OCI-LY3 (cell line): ENCODE data around the gene MFSD2A.
"Not testable (repeated sequence)": the region's sequence is repeated elsewhere in the genome, so short reads cannot be mapped to it uniquely, and the experiment has no call there.

Source experiments
- H2AFZ ChIP-seq: fragments of 200-600, 300-600 bp; shearing (Covaris generic); 2 replicates; pipeline ENCODE4 v1.6.0; 2014; ENCODE audit warnings: antibody characterized with exemption, low read depth, low read length
- H3K27ac ChIP-seq: fragments of 200-600, 300-600 bp; sonication (generic); 2 replicates; pipeline ENCODE4 v1.5.1; 2014; ENCODE audit warnings: mild to moderate bottlenecking, low read length, moderate library complexity, mixed read lengths
- H3K27me3 ChIP-seq: fragments of 200-600, 300-600 bp; sonication (generic); 2 replicates; pipeline ENCODE4 v1.6.1; 2014; ENCODE audit warnings: low read depth, low read length, mixed read lengths
- H3K36me3 ChIP-seq: fragments of 200-600, 300-600 bp; sonication (generic); replicated peaks from 2 replicates; pipeline ENCODE3; 2014; ENCODE audit warnings: low read depth, low read length, mixed read lengths
- H3K4me1 ChIP-seq: fragments of 300-600, 200-600 bp; sonication (generic); 2 replicates; pipeline ENCODE4 v1.6.1; 2014; ENCODE audit warnings: low read length, mixed read lengths
- H3K4me2 ChIP-seq: fragments of 200-600, 300-600 bp; sonication (generic); 2 replicates; pipeline ENCODE4 v1.6.1; 2014; ENCODE audit warnings: low read length, mixed read lengths
- H3K4me3 ChIP-seq: fragments of 300-600, 200-600 bp; sonication (generic); 2 replicates; pipeline ENCODE4 v1.5.1; 2014; ENCODE audit warnings: antibody characterized with exemption, mild to moderate bottlenecking, low read length, moderate library complexity
- H3K79me2 ChIP-seq: fragments of 300-600, 200-600 bp; shearing (Covaris generic); 2 replicates; pipeline ENCODE4 v1.6.1; 2014; ENCODE audit warnings: mild to moderate bottlenecking, low read length, mixed read lengths
- H3K9ac ChIP-seq: fragments of 300-600, 200-600 bp; shearing (Covaris generic); 2 replicates; pipeline ENCODE4 v1.6.0; 2014; ENCODE audit warnings: mild to moderate bottlenecking, low read length, moderate library complexity
- H3K9me3 ChIP-seq: fragments of 200-600, 300-600 bp; shearing (Covaris generic); 2 replicates; pipeline ENCODE4 v1.6.1; 2014; ENCODE audit warnings: low read length, mixed read lengths; ENCODE audit not compliant: insufficient read depth
- H4K20me1 ChIP-seq: fragments of 200-600, 300-600 bp; sonication (generic); 2 replicates; pipeline ENCODE4 v1.6.1; 2016; ENCODE audit warnings: low read length, mixed read lengths; ENCODE audit not compliant: insufficient read depth
- CTCF ChIP-seq: fragments of 200-600, 300-600 bp; sonication (generic); IDR thresholded peaks from 2 replicates; pipeline ENCODE4 v1.5.1; 2014; ENCODE audit warnings: antibody characterized with exemption, low read length, low read depth
- EZH2phosphoT487 ChIP-seq: fragments of 200-600 bp; shearing (Covaris generic); IDR thresholded peaks from 2 replicates; pipeline ENCODE4 v1.6.1; 2018; ENCODE audit warnings: antibody characterized with exemption, mixed run types, low read depth

The MFSD2A gene

GRCh38 chr1:40004857-40005256 lies 49.9 kb downstream of the MFSD2A start:
- Histone ChIP-seq H3K9ac (no peak overlapping the region), H3K27ac (no peak overlapping the region), H3K4me1 (peaks cover 41% of the 10 kb centered on the region), H3K36me3 (no peaks in the 10 kb centered on the region), H3K4me2 (no peak overlapping the region), H2AFZ (no peak overlapping the region), H3K4me3 (no peak overlapping the region), H3K79me2 (no peaks in the 10 kb centered on the region), H3K27me3 (no peaks in the 10 kb centered on the region), H3K9me3 (peaks cover 5% of the 10 kb centered on the region; the same call in 1 of the 2 replicates), H4K20me1 (no peaks in the 10 kb centered on the region)
- TF ChIP-seq EZH2phosphoT487: no peak
- no peak for TF ChIP-seq CTCF

- H3K4me3 ChIP-seq, H3K36me3 ChIP-seq, H3K4me2 ChIP-seq, H3K27ac ChIP-seq, H3K79me2 ChIP-seq, H2AFZ ChIP-seq, H3K27me3 ChIP-seq, H4K20me1 ChIP-seq, H3K9me3 ChIP-seq, H3K9ac ChIP-seq: not testable (repeated sequence)
- H3K4me1 ChIP-seq: peaks cover 23% of the 10 kb centered on the region
Measured at GRCh38 chr1:40007481-40008034, 52.6 kb downstream of the MFSD2A start.

- Histone ChIP-seq H3K4me2 (no peak overlapping the region), H3K9ac (no peak overlapping the region)
Measured at GRCh38 chr1:40011198-40011597, 56.3 kb downstream of the MFSD2A start.

GRCh38 chr1:40014253-40014706 lies 59.3 kb downstream of the MFSD2A start:
- Histone ChIP-seq H4K20me1 (no peaks in the 10 kb centered on the region), H3K9me3 (no peaks in the 10 kb centered on the region), H3K9ac (no peak overlapping the region), H3K36me3 (no peaks in the 10 kb centered on the region), H3K79me2 (no peaks in the 10 kb centered on the region), H3K27me3 (no peaks in the 10 kb centered on the region), H3K4me2 (peak overlapping the region; percentile 24; the same call in 1 of the 2 replicates), H3K4me1 (peaks cover 12% of the 10 kb centered on the region), H3K4me3 (no peak overlapping the region), H3K27ac (no peak overlapping the region), H2AFZ (no peak overlapping the region)
- TF ChIP-seq EZH2phosphoT487 (no peak), CTCF (no peak)

More at GRCh38 chr1:40011198-40011597, 56.3 kb downstream of the MFSD2A start:
- Histone ChIP-seq H3K79me2 (no peaks in the 10 kb centered on the region), H3K36me3 (no peaks in the 10 kb centered on the region), H3K27ac (no peak overlapping the region), H3K9me3 (no peaks in the 10 kb centered on the region), H3K4me1 (peaks cover 12% of the 10 kb centered on the region), H2AFZ (no peak overlapping the region), H3K27me3 (no peaks in the 10 kb centered on the region), H4K20me1 (no peaks in the 10 kb centered on the region), H3K4me3 (no peak overlapping the region)
- TF ChIP-seq EZH2phosphoT487: no peak
- no peak for TF ChIP-seq CTCF
